Mononuclear cell (primary cell): Measurements from ENCODE around the gene TLE4. TPM values are rescaled to one million over a fixed set of nuclear protein-coding genes. Genes with fewer than 3 reads are reported as not detected.

Source experiments
- H3K27me3 ChIP-seq: 2 replicates; pipeline ENCODE4 v1.6.0; 2011; ENCODE audit warnings: low read length, control low read depth; ENCODE audit not compliant: insufficient read depth
- H3K4me1 ChIP-seq: 2 replicates; pipeline ENCODE4 v1.5.1; 2011; ENCODE audit warnings: mild to moderate bottlenecking, low read length, control low read depth; ENCODE audit not compliant: insufficient read depth
- H3K4me3 ChIP-seq: 2 replicates; pipeline ENCODE4 v1.5.1; 2011; ENCODE audit warnings: mild to moderate bottlenecking, low read length, moderate library complexity
- H3K9me3 ChIP-seq: 2 replicates; pipeline ENCODE4 v1.5.1; 2011; ENCODE audit warnings: low read depth, mild to moderate bottlenecking, control low read depth, low read length
- total RNA-seq: library from RNA; depleted of rRNA; stranded (reverse); fragments of >200 nt; gene quantifications from one replicate; pipeline ENCODE4 v1.2.3, GENCODE V29; 2012

The TLE4 gene
- total RNA-seq, 1 donor, result 150 TPM

DNA sequence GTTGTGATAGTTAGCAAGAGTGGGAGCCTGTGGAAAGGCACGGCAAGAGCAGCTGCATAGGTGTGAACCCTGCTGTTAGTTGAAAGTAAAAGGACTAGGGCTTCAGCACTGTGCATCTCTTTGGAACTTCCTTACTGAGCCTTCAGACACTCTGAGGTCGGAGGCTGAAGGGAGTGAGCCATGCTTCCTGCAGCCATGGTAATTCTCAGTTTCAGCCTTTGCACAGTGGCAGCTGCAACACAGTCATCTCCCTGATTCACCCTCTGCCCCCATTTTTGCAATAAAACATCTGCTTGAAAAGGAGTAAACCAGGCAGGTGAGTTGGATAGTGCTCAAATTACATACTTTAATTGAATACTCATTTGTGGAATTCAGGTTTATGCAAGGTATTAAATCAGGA is 6.5 kb upstream of the TLE4 start:
- H3K4me3 ChIP-seq, result no peak overlapping the region
- peaks cover 25% of the 10 kb centered on the region for H3K4me1 ChIP-seq
- no peaks in the 10 kb centered on the region for H3K9me3 ChIP-seq
- H3K27me3 ChIP-seq, result peaks cover 4% of the 10 kb centered on the region

DNA sequence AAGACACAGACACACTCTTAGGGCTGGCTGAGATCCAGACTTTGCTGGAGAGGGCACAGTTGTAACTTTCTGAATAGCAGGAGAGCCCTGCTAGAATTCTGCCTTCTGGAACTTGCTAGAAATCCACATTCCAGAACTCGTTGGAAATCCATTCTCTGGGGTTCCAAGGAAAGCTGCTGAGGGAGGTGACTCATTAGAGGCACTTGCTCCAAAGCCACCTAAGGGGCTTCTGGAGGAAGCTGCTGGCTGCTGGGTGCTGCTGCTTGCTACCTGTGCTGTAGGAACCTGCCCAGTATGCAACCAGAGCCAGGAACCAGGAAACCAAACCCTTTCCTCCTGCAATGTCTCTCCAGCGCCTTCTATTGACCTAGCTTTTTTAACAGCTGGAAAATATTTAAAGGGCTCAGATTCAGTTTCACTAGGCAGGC is 4.1 kb upstream of the TLE4 start:
- Histone ChIP-seq H3K4me3 (no peak overlapping the region), H3K9me3 (no peaks in the 10 kb centered on the region), H3K27me3 (peaks cover 4% of the 10 kb centered on the region), H3K4me1 (peaks cover 29% of the 10 kb centered on the region)

DNA sequence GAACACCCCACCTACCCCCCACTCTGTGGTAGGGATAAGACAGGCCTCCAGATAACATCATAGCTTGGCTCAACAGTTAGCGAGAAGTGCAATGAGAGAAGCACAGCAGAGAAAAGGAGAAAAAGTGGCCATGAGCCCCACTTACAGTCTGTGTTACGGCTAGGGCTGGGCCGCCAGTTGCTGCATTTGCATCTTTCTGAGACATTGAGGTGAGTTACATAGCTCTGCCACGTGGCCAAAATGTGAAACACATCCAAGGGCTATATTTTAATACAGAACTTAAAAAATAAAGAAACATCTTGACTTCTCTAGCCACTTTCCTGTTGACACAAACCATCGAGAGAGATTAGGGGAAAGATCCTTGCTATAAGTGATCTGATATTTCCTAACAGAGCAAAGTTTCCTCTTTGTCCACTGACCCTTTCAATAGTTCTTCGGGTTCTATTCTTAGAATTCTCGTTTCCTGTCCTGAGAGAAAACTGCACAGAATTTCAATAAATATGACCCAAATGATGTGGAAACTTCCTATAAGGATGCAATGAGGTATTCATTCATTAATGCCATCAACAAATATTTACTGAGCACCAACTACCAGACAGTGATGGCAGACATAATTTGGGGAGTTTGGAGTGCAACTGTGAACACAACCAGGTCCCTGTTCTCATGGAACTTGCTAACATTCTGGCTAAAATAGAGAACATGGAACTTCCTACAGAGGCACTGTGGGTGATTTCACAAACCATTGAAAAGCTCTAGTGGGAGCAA is 3.2 kb upstream of the TLE4 start:
- Histone ChIP-seq H3K27me3 (peaks cover 4% of the 10 kb centered on the region), H3K4me3 (no peak overlapping the region), H3K4me1 (peaks cover 29% of the 10 kb centered on the region), H3K9me3 (no peaks in the 10 kb centered on the region)

DNA sequence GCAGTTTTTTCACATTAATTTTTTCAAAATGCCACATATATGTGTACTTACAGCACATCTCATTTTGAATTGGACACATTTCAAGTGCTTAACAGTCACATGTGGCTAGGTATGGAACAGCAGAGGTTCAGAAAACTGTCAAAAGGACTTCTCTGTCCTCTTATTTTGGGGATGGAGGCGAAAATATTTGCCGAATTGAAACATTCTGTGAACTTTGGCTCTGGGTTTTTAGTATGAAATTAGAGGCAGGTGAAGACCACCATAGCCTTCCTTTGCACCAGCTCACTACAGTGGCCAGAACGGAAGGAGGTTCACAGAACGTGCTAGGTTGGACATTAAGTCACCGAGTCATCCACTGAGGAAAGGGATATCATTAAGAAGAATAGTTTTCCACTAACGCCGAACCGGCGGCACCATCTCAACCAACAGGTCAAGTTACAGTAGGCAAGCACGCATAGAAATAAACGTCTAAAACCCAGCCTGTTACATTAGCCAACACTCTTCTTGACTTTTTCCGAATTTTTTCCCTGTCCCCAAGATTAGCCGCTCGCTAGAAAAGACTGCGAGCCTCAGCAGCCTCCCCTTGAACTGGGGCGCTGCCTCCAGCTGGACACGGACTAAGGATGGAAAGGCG is 1.8 kb upstream of the TLE4 start:
- peaks cover 39% of the 10 kb centered on the region for H3K4me1 ChIP-seq
- peak overlapping the region; percentile 78 for H3K4me3 ChIP-seq
- H3K27me3 ChIP-seq, result peaks cover 4% of the 10 kb centered on the region
- H3K9me3 ChIP-seq, result no peaks in the 10 kb centered on the region

DNA sequence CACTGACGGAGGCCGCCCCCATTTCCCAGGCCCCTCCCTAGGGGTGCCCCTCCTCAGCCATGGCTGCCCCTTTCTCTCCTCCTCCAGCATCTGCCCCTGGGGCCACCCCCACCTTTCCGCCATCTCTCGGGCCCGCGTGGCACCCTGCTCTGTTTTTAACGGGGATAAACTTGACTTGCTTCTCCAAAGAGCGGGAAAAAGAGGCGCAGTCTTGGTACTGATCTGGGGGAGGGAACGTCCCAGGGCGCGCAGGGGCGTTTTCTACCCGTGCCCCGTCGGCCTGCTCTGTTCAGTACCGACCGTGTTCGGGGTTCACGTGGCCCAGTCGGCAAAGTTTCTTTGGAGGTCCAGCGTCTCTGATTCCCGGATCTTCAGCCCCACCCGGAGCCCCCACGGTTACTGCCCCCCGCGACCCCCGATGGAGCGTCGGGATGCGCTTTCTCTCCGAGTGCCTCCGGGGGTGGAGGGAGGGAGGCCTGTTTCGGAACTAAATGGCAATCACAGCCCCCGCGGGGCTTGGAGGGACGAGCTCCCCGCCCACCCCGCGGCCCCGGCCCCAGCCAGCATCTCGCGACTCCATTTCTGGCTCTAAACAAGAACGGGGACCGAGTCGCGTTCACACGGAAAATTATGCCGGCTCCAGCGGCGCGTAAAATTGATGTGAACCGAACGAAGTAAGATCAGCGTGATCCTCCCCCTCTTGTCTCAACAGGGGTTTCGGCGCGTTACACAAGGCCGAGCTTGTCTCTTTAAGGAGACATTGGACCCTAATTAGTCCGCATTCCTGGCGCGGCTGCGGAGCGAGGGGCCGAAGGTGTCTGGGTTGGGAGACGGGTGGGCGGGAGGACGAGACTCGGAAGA is 1.1 kb upstream of the TLE4 start:
- Histone ChIP-seq H3K9me3 (no peaks in the 10 kb centered on the region), H3K4me1 (peaks cover 42% of the 10 kb centered on the region), H3K4me3 (peak overlapping the region; percentile 78), H3K27me3 (peaks cover 4% of the 10 kb centered on the region)

DNA sequence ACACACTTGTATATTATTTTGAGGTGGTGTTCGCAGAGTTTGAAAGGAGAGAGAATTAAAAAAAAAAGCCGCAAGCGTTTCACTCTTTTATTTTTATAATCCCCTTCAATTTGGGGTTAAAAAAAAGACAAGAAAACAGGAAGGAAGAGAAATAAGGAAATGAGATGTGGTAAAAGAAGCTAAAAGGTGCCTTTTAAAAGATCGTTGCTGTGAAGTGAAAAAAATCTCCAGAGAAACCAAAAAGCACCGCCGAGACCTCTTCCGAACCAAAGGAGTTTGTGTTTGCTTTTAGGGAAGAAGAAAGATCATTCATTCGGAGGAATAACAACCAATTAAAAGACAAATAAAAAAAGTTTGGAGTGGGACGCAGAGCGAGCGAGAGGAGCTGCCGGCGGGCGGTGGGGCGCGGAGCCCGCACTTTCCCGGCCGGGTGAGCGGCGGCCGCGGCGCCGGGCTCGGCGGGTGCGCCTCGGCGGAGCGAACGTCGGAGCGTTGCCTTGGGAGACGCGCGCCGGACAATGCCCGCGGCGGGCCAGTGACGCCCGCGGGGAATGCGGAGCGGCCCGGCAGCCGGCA is 355 bp downstream of the TLE4 start:
- peaks cover 49% of the 10 kb centered on the region for H3K4me1 ChIP-seq
- no peaks in the 10 kb centered on the region for H3K9me3 ChIP-seq
- peak overlapping the region; percentile 98 for H3K4me3 ChIP-seq
- peaks cover 4% of the 10 kb centered on the region for H3K27me3 ChIP-seq

DNA sequence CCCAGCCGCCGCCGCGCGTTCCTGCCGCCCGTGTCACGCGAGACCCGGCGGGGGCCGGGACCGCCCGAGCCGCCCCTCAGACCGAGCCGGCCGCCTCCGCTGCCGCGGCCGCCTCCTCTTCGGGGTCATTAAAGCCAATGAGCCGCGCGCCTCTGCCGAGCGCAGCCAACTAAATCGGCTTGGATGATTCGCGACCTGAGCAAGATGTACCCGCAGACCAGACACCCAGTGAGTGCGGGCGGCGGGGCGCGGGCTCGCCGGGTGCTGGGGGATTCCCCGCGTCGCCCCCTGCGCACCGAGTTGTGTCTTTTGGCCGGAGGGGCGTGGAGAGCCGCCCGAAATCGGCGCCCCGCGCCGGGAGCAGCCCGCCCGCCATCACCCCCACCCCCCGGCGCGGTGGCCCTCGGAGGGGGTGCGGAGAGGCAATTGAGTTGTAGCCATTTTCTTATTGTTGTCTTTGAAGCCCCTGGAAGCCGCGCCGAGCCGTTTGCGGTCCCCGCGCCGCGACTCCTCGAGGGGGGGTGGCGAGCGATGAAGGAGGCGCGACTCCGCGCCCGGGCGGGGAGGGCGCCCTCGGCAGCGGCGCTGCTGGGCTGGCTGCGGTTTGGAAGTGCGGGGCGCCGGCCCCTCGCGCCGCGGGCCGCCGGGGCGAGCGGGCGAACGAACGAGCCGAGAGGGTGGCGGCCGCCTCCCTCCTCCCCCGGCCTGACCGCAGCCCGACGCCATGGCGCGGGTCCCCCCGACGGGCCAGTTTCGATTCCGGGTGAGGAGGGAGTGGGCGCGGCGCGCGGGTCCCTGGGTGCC is 1.0 kb downstream of the TLE4 start:
- peak overlapping the region; percentile 98 for H3K4me3 ChIP-seq
- no peaks in the 10 kb centered on the region for H3K9me3 ChIP-seq
- peaks cover 49% of the 10 kb centered on the region for H3K4me1 ChIP-seq
- peaks cover 4% of the 10 kb centered on the region for H3K27me3 ChIP-seq

DNA sequence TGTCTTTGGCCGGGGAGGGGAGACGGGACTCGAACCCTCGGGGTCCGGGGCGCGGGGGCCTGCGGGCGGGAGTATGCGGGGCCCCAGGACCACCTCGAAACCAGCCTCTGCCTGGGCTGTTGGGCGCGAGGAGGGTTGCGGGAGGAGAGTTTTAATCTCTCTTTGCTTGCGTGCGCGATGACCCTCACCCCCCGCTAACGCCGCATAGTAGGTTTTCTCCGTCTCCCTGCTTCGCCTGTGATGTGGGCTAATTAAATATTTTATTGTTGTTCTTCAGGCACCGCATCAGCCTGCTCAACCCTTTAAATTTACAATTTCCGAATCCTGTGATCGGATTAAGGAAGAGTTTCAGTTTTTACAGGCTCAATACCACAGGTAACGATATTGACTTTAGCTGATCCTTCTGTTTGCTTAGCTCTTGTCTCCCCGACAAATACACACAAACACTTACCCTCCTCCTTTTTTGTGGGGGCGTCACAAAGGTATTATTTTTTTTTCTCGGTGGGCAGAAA is 1.7 kb downstream of the TLE4 start:
- Histone ChIP-seq H3K9me3 (no peaks in the 10 kb centered on the region), H3K4me1 (peaks cover 49% of the 10 kb centered on the region), H3K27me3 (peaks cover 4% of the 10 kb centered on the region)

DNA sequence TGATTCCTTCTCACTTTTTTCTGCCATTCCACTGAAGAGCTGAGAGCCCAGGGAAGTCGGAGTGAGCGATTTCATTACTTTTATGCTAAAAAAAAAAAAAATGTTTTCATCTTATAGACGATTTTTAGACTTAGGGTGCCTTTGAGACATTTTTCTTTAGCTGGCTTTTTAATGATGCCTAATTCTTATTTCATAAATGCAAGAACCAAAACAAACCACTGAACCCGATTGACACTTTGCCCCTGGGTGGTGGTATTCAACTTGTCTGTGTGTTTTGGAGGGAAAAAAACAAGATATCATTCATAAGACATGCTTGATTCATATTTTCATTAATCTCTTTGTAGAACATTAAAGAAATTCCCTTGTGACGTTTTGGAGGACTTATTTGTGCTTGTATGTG is 2.4 kb downstream of the TLE4 start:
- Histone ChIP-seq H3K27me3 (peaks cover 4% of the 10 kb centered on the region), H3K9me3 (no peaks in the 10 kb centered on the region), H3K4me3 (peak overlapping the region; percentile 98), H3K4me1 (peaks cover 42% of the 10 kb centered on the region)

More for the DNA sequence above, 1.7 kb downstream of the TLE4 start:
- peak overlapping the region; percentile 98 for H3K4me3 ChIP-seq

DNA sequence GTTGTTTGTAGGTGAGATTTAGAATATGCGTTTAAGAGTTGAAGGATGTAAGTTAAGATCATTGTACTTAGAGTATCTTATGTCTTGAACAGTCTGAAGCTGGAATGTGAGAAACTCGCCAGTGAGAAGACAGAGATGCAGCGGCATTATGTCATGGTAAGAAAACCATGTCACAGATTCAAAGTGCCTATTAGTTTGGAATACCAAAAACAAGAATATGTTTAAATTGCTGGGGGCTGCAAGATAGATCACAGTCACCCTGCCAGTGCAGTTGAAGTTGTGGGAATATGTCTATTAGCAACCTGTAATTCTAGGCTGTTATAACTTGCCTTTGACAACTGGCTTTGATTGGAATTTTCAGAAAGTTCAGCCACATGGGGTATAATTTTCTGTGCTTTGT is 3.0 kb downstream of the TLE4 start:
- Histone ChIP-seq H3K27me3 (peaks cover 3% of the 10 kb centered on the region), H3K4me1 (peaks cover 38% of the 10 kb centered on the region), H3K4me3 (no peak overlapping the region), H3K9me3 (no peaks in the 10 kb centered on the region)

DNA sequence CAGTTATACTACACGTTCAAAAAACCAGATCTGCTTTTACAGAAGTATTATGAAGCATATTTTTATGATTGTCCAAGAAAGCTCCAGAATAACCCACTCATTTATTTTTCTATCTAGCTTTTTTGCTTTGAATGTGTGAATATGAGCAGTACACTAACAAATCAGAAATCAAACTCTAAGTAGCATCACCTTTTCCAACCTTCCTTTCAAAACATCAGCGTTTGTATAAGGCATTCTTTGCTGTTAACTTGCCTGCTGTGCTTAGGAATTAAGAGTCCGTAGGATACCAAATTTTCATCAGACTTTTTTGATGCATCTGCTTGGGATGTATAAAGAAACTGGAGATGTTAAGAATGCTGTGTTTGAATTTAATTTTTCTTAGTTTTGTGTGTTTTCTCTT is 3.8 kb downstream of the TLE4 start:
- Histone ChIP-seq H3K9me3 (no peaks in the 10 kb centered on the region), H3K27me3 (no peaks in the 10 kb centered on the region), H3K4me3 (no peak overlapping the region), H3K4me1 (peaks cover 35% of the 10 kb centered on the region)

DNA sequence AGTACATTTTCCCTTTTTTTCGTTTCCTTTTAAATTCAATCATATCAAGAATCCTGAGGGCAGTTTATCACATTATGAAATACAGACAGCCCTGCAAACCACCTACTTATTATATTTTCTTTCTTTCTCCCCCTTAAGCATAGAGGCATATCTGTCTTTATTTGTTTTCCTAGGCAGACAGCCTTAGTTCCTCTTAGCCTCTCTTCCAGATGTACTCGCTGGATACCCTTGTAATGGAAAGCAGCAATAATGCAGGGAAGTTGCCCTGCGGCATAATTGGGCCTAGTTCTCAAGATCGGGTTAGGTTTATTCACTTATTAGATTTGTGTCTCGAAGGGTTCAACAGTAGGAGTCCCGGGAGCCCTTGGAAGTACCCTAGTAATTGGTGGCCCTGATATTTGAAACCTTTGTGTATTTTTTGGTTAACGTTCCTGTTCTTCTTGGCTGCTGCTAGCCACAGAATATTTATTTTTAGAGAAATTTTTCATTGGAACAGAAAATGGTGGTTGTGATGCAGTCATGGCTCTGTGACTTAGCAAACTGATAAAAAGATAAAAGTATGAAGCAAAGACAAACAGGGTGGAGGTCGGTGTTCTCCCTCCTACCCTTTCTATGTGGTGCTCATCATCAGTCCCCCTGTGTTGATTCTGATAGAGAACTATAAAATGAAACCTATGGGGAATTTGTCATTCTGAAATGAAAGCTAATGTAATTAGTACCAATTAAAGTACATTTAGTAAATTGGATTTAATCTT is 6.4 kb downstream of the TLE4 start:
- H3K9me3 ChIP-seq, result no peaks in the 10 kb centered on the region
- H3K4me1 ChIP-seq, result peaks cover 57% of the 10 kb centered on the region

DNA sequence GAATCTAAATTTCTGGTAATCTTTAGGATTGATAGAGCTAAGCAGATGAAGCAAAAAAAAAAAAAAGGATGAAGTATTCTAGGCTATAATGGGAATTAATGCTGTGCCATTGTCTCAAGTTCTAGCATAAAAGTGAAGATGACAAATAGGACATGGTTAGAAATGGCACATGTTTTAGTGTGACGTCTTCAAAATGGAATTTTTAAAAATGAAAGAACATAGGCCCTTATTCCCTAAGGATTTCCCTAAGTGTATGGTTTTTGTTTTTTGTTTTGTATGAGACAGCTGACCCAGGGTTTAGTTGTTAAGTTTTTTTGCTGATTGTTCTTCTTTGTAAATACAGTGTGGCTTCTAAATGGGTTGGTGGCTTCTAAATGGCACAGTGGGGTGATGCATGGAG is 7.1 kb downstream of the TLE4 start:
- H3K4me1 ChIP-seq, result peaks cover 64% of the 10 kb centered on the region
- no peaks in the 10 kb centered on the region for H3K9me3 ChIP-seq
- H3K27me3 ChIP-seq, result no peaks in the 10 kb centered on the region
- H3K4me3 ChIP-seq, result no peak overlapping the region

More for the DNA sequence above, 6.4 kb downstream of the TLE4 start:
- Histone ChIP-seq H3K27me3 (no peaks in the 10 kb centered on the region), H3K4me3 (no peak overlapping the region)
